ENCODE measurements around the gene PRDM10.
"Not testable (repeated sequence)": the region's sequence is repeated elsewhere in the genome, so short reads cannot be mapped to it uniquely, and the experiment has no call there.

Gene PRDM10

GRCh38 chr11:129880311-129880710 is 122.3 kb downstream of the PRDM10 start:
- DNase-seq (ENCODE audit: insufficient read length, low spot score), result no peak
- no peak for FAIRE-seq
- TF ChIP-seq TAF1 (IDR thresholded peaks at IDR 0.05; ENCODE audit: low read depth, low read length) (no peak), POU2F2 (IDR thresholded peaks at IDR 0.05; ENCODE audit: low read depth, low read length) (no peak), PAX5 (IDR thresholded peaks at IDR 0.05; ENCODE audit: insufficient read depth, low read length, severe bottlenecking) (no peak)

- TF ChIP-seq PAX5 (IDR thresholded peaks at IDR 0.05; ENCODE audit: insufficient read depth, low read length, severe bottlenecking) (no peak), SPI1 (IDR thresholded peaks at IDR 0.05; ENCODE audit: low read depth, low read length) (no peak), POLR2A (IDR thresholded peaks at IDR 0.05; ENCODE audit: low read depth, low read length) (no peak)
- FAIRE-seq, result no peak
- DNase-seq (ENCODE audit: insufficient read length, low spot score), result no peak
These were observed 130.7 kb downstream of the PRDM10 start for GRCh38 chr11:129871914-129872313.

GRCh38 chr11:129868626-129869025 is 134.0 kb downstream of the PRDM10 start:
- not testable (repeated sequence) for FAIRE-seq; DNase-seq (ENCODE audit: insufficient read length, low spot score)

- TF ChIP-seq PAX5 (IDR thresholded peaks at IDR 0.05; ENCODE audit: insufficient read depth, low read length, severe bottlenecking) (no peak), POLR2A (IDR thresholded peaks at IDR 0.05; ENCODE audit: low read depth, low read length) (no peak), SPI1 (IDR thresholded peaks at IDR 0.05; ENCODE audit: low read depth, low read length) (no peak), POLR2AphosphoS5 (IDR thresholded peaks at IDR 0.05; ENCODE audit: low read depth, low read length) (no peak), TAF1 (IDR thresholded peaks at IDR 0.05; ENCODE audit: low read depth, low read length) (no peak), POU2F2 (IDR thresholded peaks at IDR 0.05; ENCODE audit: low read depth, low read length) (no peak)
- DNase-seq (ENCODE audit: insufficient read length, low spot score), result no peak
- no peak for FAIRE-seq
These were observed 136.3 kb downstream of the PRDM10 start for GRCh38 chr11:129866311-129866710.

GRCh38 chr11:129865701-129866100 is 136.9 kb downstream of the PRDM10 start:
- DNase-seq (ENCODE audit: insufficient read length, low spot score), result no peak
- no peak for FAIRE-seq

GRCh38 chr11:129864811-129865210 is 137.8 kb downstream of the PRDM10 start:
- no peak for DNase-seq (ENCODE audit: insufficient read length, low spot score)
- FAIRE-seq, result no peak
- TF ChIP-seq POLR2AphosphoS5 (IDR thresholded peaks at IDR 0.05; ENCODE audit: low read depth, low read length) (no peak), SPI1 (IDR thresholded peaks at IDR 0.05; ENCODE audit: low read depth, low read length) (no peak), TAF1 (IDR thresholded peaks at IDR 0.05; ENCODE audit: low read depth, low read length) (no peak), POU2F2 (IDR thresholded peaks at IDR 0.05; ENCODE audit: low read depth, low read length) (no peak), PAX5 (IDR thresholded peaks at IDR 0.05; ENCODE audit: insufficient read depth, low read length, severe bottlenecking) (no peak), POLR2A (IDR thresholded peaks at IDR 0.05; ENCODE audit: low read depth, low read length) (no peak)

More at GRCh38 chr11:129865701-129866100, 136.9 kb downstream of the PRDM10 start:
- TF ChIP-seq SPI1 (IDR thresholded peaks at IDR 0.05; ENCODE audit: low read depth, low read length) (no peak), POLR2AphosphoS5 (IDR thresholded peaks at IDR 0.05; ENCODE audit: low read depth, low read length) (no peak)

- TF ChIP-seq POU2F2 (IDR thresholded peaks at IDR 0.05; ENCODE audit: low read depth, low read length) (no peak), PAX5 (IDR thresholded peaks at IDR 0.05; ENCODE audit: insufficient read depth, low read length, severe bottlenecking) (no peak), POLR2AphosphoS5 (IDR thresholded peaks at IDR 0.05; ENCODE audit: low read depth, low read length) (no peak), TAF1 (IDR thresholded peaks at IDR 0.05; ENCODE audit: low read depth, low read length) (no peak), SPI1 (IDR thresholded peaks at IDR 0.05; ENCODE audit: low read depth, low read length) (no peak), POLR2A (IDR thresholded peaks at IDR 0.05; ENCODE audit: low read depth, low read length) (no peak)
- FAIRE-seq, result no peak
- DNase-seq (ENCODE audit: insufficient read length, low spot score), result no peak
These were observed 140.7 kb downstream of the PRDM10 start for GRCh38 chr11:129861702-129862522.

GRCh38 chr11:129856036-129856435 is 146.6 kb downstream of the PRDM10 start:
- TF ChIP-seq POLR2AphosphoS5 (IDR thresholded peaks at IDR 0.05; ENCODE audit: low read depth, low read length) (no peak), PAX5 (IDR thresholded peaks at IDR 0.05; ENCODE audit: insufficient read depth, low read length, severe bottlenecking) (no peak), POU2F2 (IDR thresholded peaks at IDR 0.05; ENCODE audit: low read depth, low read length) (no peak), SPI1 (IDR thresholded peaks at IDR 0.05; ENCODE audit: low read depth, low read length) (no peak)
- DNase-seq (ENCODE audit: insufficient read length, low spot score), result no peak
- no peak for FAIRE-seq

GRCh38 chr11:129855086-129855485 is 147.5 kb downstream of the PRDM10 start:
- FAIRE-seq (no peak), DNase-seq (ENCODE audit: insufficient read length, low spot score) (no peak)
- TF ChIP-seq POLR2AphosphoS5 (IDR thresholded peaks at IDR 0.05; ENCODE audit: low read depth, low read length), result no peak
- no peak for TF ChIP-seq TAF1 (IDR thresholded peaks at IDR 0.05; ENCODE audit: low read depth, low read length)
- TF ChIP-seq SPI1 (IDR thresholded peaks at IDR 0.05; ENCODE audit: low read depth, low read length), result no peak
- TF ChIP-seq POU2F2 (IDR thresholded peaks at IDR 0.05; ENCODE audit: low read depth, low read length), result no peak

- FAIRE-seq (no peak), DNase-seq (ENCODE audit: insufficient read length, low spot score) (no peak)
- TF ChIP-seq TAF1 (IDR thresholded peaks at IDR 0.05; ENCODE audit: low read depth, low read length) (no peak), SPI1 (IDR thresholded peaks at IDR 0.05; ENCODE audit: low read depth, low read length) (no peak), POU2F2 (IDR thresholded peaks at IDR 0.05; ENCODE audit: low read depth, low read length) (no peak)
These were observed 148.3 kb downstream of the PRDM10 start for GRCh38 chr11:129854232-129854805.
